Gastroesophageal sphincter (tissue), 4 donors: ENCODE measurements around the gene COL28A1. TPM values are rescaled to one million over a fixed set of nuclear protein-coding genes. Genes with fewer than 3 reads are reported as not detected.

ENCODE experiments used
- ATAC-seq: fragments of 150-250 bp; one replicate; pipeline ENCODE4 v1.9.1; 2016; ENCODE audit warnings: mild to moderate bottlenecking, moderate library complexity
- H3K27ac ChIP-seq, 4 donors: fragments of 200-600 bp; sonication (generic) in 3 of 4; 1 replicate in 3 of 4; 2 replicates in 1 of 4; pipeline ENCODE4 v1.5.1; 2016 to 2019
- H3K27me3 ChIP-seq: fragments of 200-600 bp; sonication (generic); one replicate; pipeline ENCODE4 v1.5.1; 2019
- H3K36me3 ChIP-seq, 2 donors: fragments of 200-600 bp; sonication (generic); one replicate each; pipeline ENCODE4 v1.5.1; 2019; ENCODE audit warnings: control low read depth in 1 of 2
- H3K4me1 ChIP-seq, 3 donors: fragments of 200-600 bp; sonication (generic); 1 replicate in 2 of 3; 2 replicates in 1 of 3; pipeline ENCODE4 v1.5.1; 2016 to 2019; ENCODE audit warnings: control low read depth in 2 of 3
- H3K4me3 ChIP-seq, 2 donors: fragments of 200-600 bp; sonication (generic); one replicate each; pipeline ENCODE4 v1.5.1; 2019; ENCODE audit warnings: mild to moderate bottlenecking in 1 of 2, moderate library complexity in 1 of 2
- H3K9me3 ChIP-seq, 3 donors: fragments of 200-600 bp; sonication (generic); one replicate each; pipeline ENCODE4 v1.5.1; 2017 to 2019; ENCODE audit warnings: control low read depth in 2 of 3
- CTCF ChIP-seq, 4 experiments: fragments of 200-600 bp in 2 of 4; fragments of 450-650 bp in 2 of 4; sonication (generic) in 1 of 4; IDR thresholded peaks; one replicate each; pipeline ENCODE4 v1.5.1; 2017 to 2019; ENCODE audit warnings: antibody characterized with exemption in 4 of 4, mild to moderate bottlenecking in 2 of 4, moderate library complexity in 2 of 4
- EP300 ChIP-seq: sonication (generic); formaldehyde crosslinking; IDR thresholded peaks from one replicate; pipeline ENCODE4 v1.6.1; 2017; ENCODE audit warnings: antibody characterized with exemption, mild to moderate bottlenecking
- POLR2A ChIP-seq, 2 donors: fragments of 450-650 bp; IDR thresholded peaks; one replicate each; pipeline ENCODE4 v1.6.1; 2017; ENCODE audit warnings: antibody characterized with exemption in 2 of 2, mild to moderate bottlenecking in 2 of 2, moderate library complexity in 1 of 2
- POLR2AphosphoS5 ChIP-seq: sonication (generic); formaldehyde crosslinking; IDR thresholded peaks from one replicate; pipeline ENCODE4 v1.6.1; 2017; ENCODE audit warnings: antibody characterized with exemption
- WGBS, 2 donors: methylation state at CpG; one replicate each; pipeline ENCODE4 v1.1.5; 2018; ENCODE audit warnings: low coverage in 1 of 2; 5-methylcytosine and 5-hydroxymethylcytosine counted together
- total RNA-seq, 4 donors: library from RNA; depleted of rRNA; stranded (reverse); fragments of >200 nt; gene quantifications; one replicate each; pipeline ENCODE4 v1.1.0, GENCODE V29; 2016

Gene COL28A1
- total RNA-seq, 4 donors from 2014 or later, result 12.5 to 21.3 (median 18.7) TPM

- no peaks in the 10 kb centered on the region for H3K4me1 ChIP-seq
- no peak overlapping the region for H3K4me3 ChIP-seq
Measured at GRCh38 chr7:7516156-7516555, 19.5 kb downstream of the COL28A1 start.

GRCh38 chr7:7512861-7513597 is 22.6 kb downstream of the COL28A1 start:
- Histone ChIP-seq H3K4me1 (no peaks in the 10 kb centered on the region), H3K9me3 (no peaks in the 10 kb centered on the region), H3K36me3 (no peaks in the 10 kb centered on the region), H3K4me3 (no peak overlapping the region), H3K27me3 (no peaks in the 10 kb centered on the region), H3K27ac (no peak overlapping the region)
- no peak for TF ChIP-seq EP300
- no peak for TF ChIP-seq POLR2A (IDR thresholded peaks at IDR 0.05)
- no peak for TF ChIP-seq POLR2AphosphoS5
- TF ChIP-seq CTCF (IDR thresholded peaks at IDR 0.05), result no peak
- ATAC-seq, result no peak
- 30 to 45% methylated on average over 3 to 4 of the region's 4 CpGs for WGBS, 2 donors

More at GRCh38 chr7:7516156-7516555, 19.5 kb downstream of the COL28A1 start:
- H3K9me3 ChIP-seq, result no peaks in the 10 kb centered on the region
- ATAC-seq, result no peak
- 55 to 58% methylated on average over 2 of the region's 2 CpGs for WGBS, 2 donors
- H3K27me3 ChIP-seq, result no peaks in the 10 kb centered on the region
- no peaks in the 10 kb centered on the region for H3K36me3 ChIP-seq
- H3K27ac ChIP-seq, result no peak overlapping the region
- TF ChIP-seq CTCF (IDR thresholded peaks at IDR 0.05), result no peak

- no peak for TF ChIP-seq POLR2A (IDR thresholded peaks at IDR 0.05)
- no peak for TF ChIP-seq POLR2AphosphoS5
- no peak for TF ChIP-seq CTCF (IDR thresholded peaks at IDR 0.05)
- TF ChIP-seq EP300, result no peak
- Histone ChIP-seq H3K36me3 (no peaks in the 10 kb centered on the region), H3K27me3 (no peaks in the 10 kb centered on the region), H3K9me3 (no peaks in the 10 kb centered on the region), H3K4me3 (no peak overlapping the region), H3K4me1 (no peaks in the 10 kb centered on the region), H3K27ac (no peak overlapping the region)
- no peak for ATAC-seq
- WGBS, 2 donors, result 53 to 69% methylated on average over 3 of the region's 3 CpGs
Measured at GRCh38 chr7:7510794-7511193, 24.9 kb downstream of the COL28A1 start.

GRCh38 chr7:7505915-7506314 is 29.8 kb downstream of the COL28A1 start:
- Histone ChIP-seq H3K4me1 (no peaks in the 10 kb centered on the region), H3K27ac (no peak overlapping the region), H3K36me3 (peaks cover 0 to 8% of the 10 kb centered on the region in 2 donors), H3K4me3 (no peak overlapping the region), H3K27me3 (no peaks in the 10 kb centered on the region), H3K9me3 (no peaks in the 10 kb centered on the region)
- TF ChIP-seq POLR2A (IDR thresholded peaks at IDR 0.05) (no peak), CTCF (IDR thresholded peaks at IDR 0.05) (no peak), POLR2AphosphoS5 (no peak), EP300 (no peak)
- 43 to 60% methylated on average over 6 of the region's 6 CpGs for WGBS, 2 donors
- no peak for ATAC-seq
